Ecto neural progenitor cell (in vitro differentiated cells): ENCODE results near the gene ICOSLG.
"Not testable (repeated sequence)": the region's sequence is repeated elsewhere in the genome, so short reads cannot be mapped to it uniquely, and the experiment has no call there.

Experiments
- DNase-seq: peaks from one replicate; pipeline ENCODE4 v3.0.0-alpha.2; 2018; ENCODE audit warnings: low spot score

ICOSLG gene

GRCh38 chr21:44181506-44181905 is 59.2 kb downstream of the ICOSLG start:
- DNase-seq = not testable (repeated sequence)

GRCh38 chr21:44176127-44176526 is 64.6 kb downstream of the ICOSLG start:
- not testable (repeated sequence) for DNase-seq

GRCh38 chr21:44175189-44175588 is 65.6 kb downstream of the ICOSLG start:
- not testable (repeated sequence) for DNase-seq
